T-cell (primary cell): ENCODE results near the gene TBC1D14. TPM values are rescaled to one million over a fixed set of nuclear protein-coding genes. Genes with fewer than 3 reads are reported as not detected.

ENCODE experiments used
- ATAC-seq, 4 experiments: fragments of 200-7000 bp in 3 of 4; fragments of 150-1000 bp in 1 of 4; cut with Tn5 transposase; replicated peaks in 1 of 4; 1 replicate in 3 of 4; 2 replicates in 1 of 4; pipeline ENCODE4 v1.10.0; 2021; ENCODE audit warnings: moderate library complexity in 3 of 4, mild to moderate bottlenecking in 2 of 4, moderate number of reproducible peaks in 1 of 4
- CTCF ChIA-PET, 2 donors: fragments of 300-600 bp; sonication (Branson Sonifier 250); formaldehyde crosslinking; loops; one replicate each; lab custom pipeline; 2022; ENCODE audit warnings: antibody characterized with exemption in 2 of 2; lab: Charles Lee
- POLR2A ChIA-PET, 2 donors: fragments of 300-600 bp; sonication (Branson Sonifier 250); formaldehyde crosslinking; loops; one replicate each; lab custom pipeline; 2022; ENCODE audit warnings: antibody characterized with exemption in 2 of 2; lab: Charles Lee
- DNase-seq, 35 experiments: peaks; one replicate each; pipeline versions ENCODE4 v3.0.0 to v3.0.0-alpha.2; 2013 to 2023
- H3K27ac ChIP-seq: one replicate; pipeline ENCODE4 v1.5.1; 2013; ENCODE audit warnings: low read length
- H3K27me3 ChIP-seq, 2 experiments: replicated peaks in 1 of 2; 1 replicate in 1 of 2; 2 replicates in 1 of 2; pipeline versions ENCODE4 v1.6.1 to v1.7.0; 2013; ENCODE audit warnings: low read length in 1 of 2, mixed read lengths in 1 of 2; ENCODE audit not compliant: control insufficient read depth in 2 of 2, insufficient read depth in 2 of 2; ENCODE audit errors: extremely low read depth in 1 of 2
- H3K36me3 ChIP-seq, 2 donors: 1 replicate in 1 of 2; 2 replicates in 1 of 2; pipeline versions ENCODE4 v1.6.1 to v1.7.0; 2013; ENCODE audit warnings: low read length in 1 of 2; ENCODE audit not compliant: control insufficient read depth in 2 of 2, insufficient read depth in 1 of 2; ENCODE audit errors: extremely low read depth in 1 of 2
- H3K4me1 ChIP-seq, 2 experiments: 1 replicate in 1 of 2; 2 replicates in 1 of 2; pipeline versions ENCODE4 v1.6.1 to v1.7.0; 2013; ENCODE audit warnings: low read length in 2 of 2, mixed read lengths in 1 of 2; ENCODE audit not compliant: insufficient read depth in 2 of 2, control insufficient read depth in 1 of 2; ENCODE audit errors: extremely low read depth in 1 of 2
- H3K4me3 ChIP-seq, 2 donors: 1 replicate in 1 of 2; 2 replicates in 1 of 2; pipeline versions ENCODE4 v1.5.1 to v1.7.0; 2013; ENCODE audit warnings: mild to moderate bottlenecking in 2 of 2, low read length in 1 of 2, moderate library complexity in 1 of 2; ENCODE audit not compliant: control insufficient read depth in 1 of 2; ENCODE audit errors: extremely low read depth in 1 of 2
- H3K9me3 ChIP-seq: 2 replicates; pipeline ENCODE4 v1.7.0; 2013
- H3K27ac Mint-ChIP-seq, 2 donors: one replicate each; pipeline ENCODE4 v1.8.0; 2020 to 2021; ENCODE audit warnings: mild to moderate bottlenecking in 2 of 2, mixed read lengths in 2 of 2
- H3K27me3 Mint-ChIP-seq, 2 donors: one replicate each; pipeline ENCODE4 v1.8.0; 2021 to 2022; ENCODE audit warnings: mixed read lengths in 2 of 2
- H3K36me3 Mint-ChIP-seq: one replicate; pipeline ENCODE4 v1.8.0; 2021; ENCODE audit warnings: mixed read lengths
- H3K4me1 Mint-ChIP-seq, 3 donors: one replicate each; pipeline ENCODE4 v1.8.0; 2020 to 2022; ENCODE audit warnings: mixed read lengths in 3 of 3, mild to moderate bottlenecking in 1 of 3
- H3K4me3 Mint-ChIP-seq, 3 donors: one replicate each; pipeline ENCODE4 v1.8.0; 2020 to 2022; ENCODE audit warnings: mild to moderate bottlenecking in 3 of 3, mixed read lengths in 3 of 3, moderate library complexity in 3 of 3
- H3K9me3 Mint-ChIP-seq, 3 donors: one replicate each; pipeline ENCODE4 v1.8.0; 2020 to 2022; ENCODE audit warnings: mixed read lengths in 3 of 3
- WGBS: methylation state at CpG from one replicate; pipeline ENCODE4 v1.1.5; 2013; ENCODE audit warnings: missing lambda C conversion rate; ENCODE audit not compliant: insufficient coverage; 5-methylcytosine and 5-hydroxymethylcytosine counted together
- total RNA-seq, 35 experiments: library from RNA in 6 of 35; stranded (reverse) in 6 of 35; fragments of 120-200 nt in 1 of 35; gene quantifications; one replicate each; pipeline versions ENCODE4 v1.2.1 to v1.2.4 and lab custom pipeline; 2013 to 2026

Gene TBC1D14
- total RNA-seq, 5 donors from 2014 or later (not counting 1 experiment from before 2014, with no cell fraction given) = 44.2 to 73.8 (median 62.3) TPM

DNA sequence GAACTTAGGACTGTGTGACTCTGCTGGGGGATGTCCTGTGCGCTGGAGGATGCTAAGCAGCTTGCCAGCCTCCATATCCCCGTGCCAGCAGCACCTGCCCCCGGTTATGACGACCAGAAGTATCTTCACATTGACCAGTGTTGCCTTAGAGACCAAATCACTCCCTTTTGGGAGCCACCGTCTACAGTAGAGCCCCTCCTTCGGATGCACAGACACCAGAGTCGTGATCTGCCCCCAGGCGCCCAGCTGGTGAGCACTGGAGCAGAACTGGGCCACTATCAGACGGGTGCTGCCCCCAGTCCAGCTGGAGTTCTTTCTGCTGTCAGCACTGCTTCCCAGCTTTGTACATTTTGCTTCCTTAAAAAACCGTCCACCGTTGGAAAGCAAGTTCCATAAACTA, 103.5 kb downstream of the TBC1D14 start:
- H3K4me3 ChIP-seq = no peak overlapping the region
- DNase-seq = no peak
- H3K27ac ChIP-seq = no peak overlapping the region
- ATAC-seq = no peak
- H3K4me1 Mint-ChIP-seq = peaks cover 0 to 5% (median 0%) of the 10 kb centered on the region in 3 donors
- no peaks in the 10 kb centered on the region for H3K9me3 Mint-ChIP-seq
- no peaks in the 10 kb centered on the region for H3K27me3 Mint-ChIP-seq
- ChIA-PET POLR2A (interaction anchor here in 1 of 2 donors (0.6 kb wide), 1 partner anchor 356 kb away, joined by 3 read pairs; no protein-coding TSS in a partner anchor), CTCF (no interaction called here)
- peaks cover 32 to 79% of the 10 kb centered on the region in 2 donors for H3K36me3 ChIP-seq
- H3K27ac Mint-ChIP-seq = no peak overlapping the region
- H3K36me3 Mint-ChIP-seq = peaks cover 57% of the 10 kb centered on the region
- H3K9me3 ChIP-seq = no peaks in the 10 kb centered on the region
- no peaks in the 10 kb centered on the region for H3K27me3 ChIP-seq
- no peak overlapping the region for H3K4me3 Mint-ChIP-seq
- H3K4me1 ChIP-seq = no peaks in the 10 kb centered on the region
- WGBS = 95% methylated on average over 11 of the region's 11 CpGs

DNA sequence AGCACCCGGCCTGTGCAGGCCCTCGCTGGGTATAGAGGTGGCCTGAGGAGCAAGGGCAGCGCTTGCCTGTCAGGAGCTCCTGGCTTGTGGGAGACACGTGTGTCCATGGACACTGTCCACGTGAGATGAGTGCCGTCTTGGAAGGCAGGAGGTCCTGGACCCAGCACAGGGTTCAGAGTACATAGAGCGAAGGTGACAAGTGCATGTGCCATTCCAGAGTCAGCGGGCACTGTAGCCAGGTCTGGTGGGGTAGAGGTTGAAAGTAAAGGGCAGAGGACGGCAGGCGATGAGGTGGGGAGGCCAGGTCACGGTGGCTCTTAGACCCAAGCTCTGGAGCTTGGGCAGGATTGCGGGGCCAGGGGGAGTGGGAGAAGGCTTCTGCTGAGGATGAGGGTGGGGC, 105.2 kb downstream of the TBC1D14 start:
- Histone ChIP-seq H3K27me3 (no peaks in the 10 kb centered on the region), H3K4me1 (no peaks in the 10 kb centered on the region), H3K36me3 (peaks cover 34 to 79% of the 10 kb centered on the region in 2 donors), H3K27ac (no peak overlapping the region), H3K4me3 (no peak overlapping the region), H3K9me3 (no peaks in the 10 kb centered on the region)
- POLR2A ChIA-PET = no interaction called here
- ATAC-seq = no peak
- Mint-ChIP-seq H3K4me3 (no peak overlapping the region), H3K36me3 (peaks cover 49% of the 10 kb centered on the region), H3K4me1 (peaks cover 0 to 5% (median 0%) of the 10 kb centered on the region in 3 donors), H3K27me3 (no peaks in the 10 kb centered on the region), H3K9me3 (no peaks in the 10 kb centered on the region), H3K27ac (no peak overlapping the region)
- 97% methylated on average over 12 of the region's 12 CpGs for WGBS
- no peak for DNase-seq
- CTCF ChIA-PET = interaction anchor here in 1 of 2 donors (0.6 to 1.1 kb wide), 2 partner anchors 41 to 869 kb away, joined by 3 to 9 read pairs; no protein-coding TSS in a partner anchor

DNA sequence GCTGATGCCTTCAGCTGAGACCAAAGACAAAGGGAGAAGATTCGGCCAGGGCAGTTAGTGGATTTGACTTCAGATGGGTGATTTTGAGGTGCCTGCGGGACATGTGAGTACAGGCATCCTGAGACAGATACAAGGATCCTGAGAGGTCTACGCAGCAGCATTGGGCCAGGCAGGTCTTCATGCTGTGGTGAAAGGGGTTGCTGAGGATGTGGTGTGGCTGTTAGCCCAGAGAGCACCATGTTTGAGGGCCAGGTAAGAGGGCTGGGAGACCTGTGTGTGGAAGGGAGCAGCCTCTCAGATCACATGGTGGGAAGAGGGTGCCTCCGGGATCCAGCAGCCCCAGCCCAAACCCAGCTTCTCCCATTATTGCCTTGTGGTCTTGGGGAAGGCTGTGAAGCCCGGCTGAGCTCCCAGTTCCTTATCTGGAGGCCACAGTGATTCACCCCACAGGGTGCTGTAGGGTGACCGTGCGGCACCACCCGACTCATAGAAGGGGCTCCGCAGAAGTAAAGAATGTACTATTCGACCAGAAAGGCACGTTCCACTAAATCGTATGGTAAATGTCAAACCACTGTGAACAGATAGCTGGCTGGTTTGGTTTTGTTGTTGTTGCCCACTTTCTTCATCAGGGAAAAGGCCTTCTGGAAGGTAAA, 105.9 kb downstream of the TBC1D14 start:
- H3K9me3 ChIP-seq = no peaks in the 10 kb centered on the region
- Mint-ChIP-seq H3K27ac (no peak overlapping the region), H3K4me1 (peaks cover 0 to 5% (median 0%) of the 10 kb centered on the region in 3 donors), H3K27me3 (no peaks in the 10 kb centered on the region), H3K4me3 (no peak overlapping the region), H3K9me3 (no peaks in the 10 kb centered on the region), H3K36me3 (peaks cover 44% of the 10 kb centered on the region)
- no peak for DNase-seq
- ChIA-PET POLR2A (no interaction called here), CTCF (interaction anchor here in 1 of 2 donors (0.6 to 1.1 kb wide), 2 partner anchors 41 to 870 kb away, joined by 3 to 9 read pairs; no protein-coding TSS in a partner anchor)
- no peak for ATAC-seq
- peaks cover 34 to 76% of the 10 kb centered on the region in 2 donors for H3K36me3 ChIP-seq
- H3K4me1 ChIP-seq = no peaks in the 10 kb centered on the region
- 96% methylated on average over 11 of the region's 12 CpGs for WGBS
- no peaks in the 10 kb centered on the region for H3K27me3 ChIP-seq
- no peak overlapping the region for H3K27ac ChIP-seq
- no peak overlapping the region for H3K4me3 ChIP-seq

DNA sequence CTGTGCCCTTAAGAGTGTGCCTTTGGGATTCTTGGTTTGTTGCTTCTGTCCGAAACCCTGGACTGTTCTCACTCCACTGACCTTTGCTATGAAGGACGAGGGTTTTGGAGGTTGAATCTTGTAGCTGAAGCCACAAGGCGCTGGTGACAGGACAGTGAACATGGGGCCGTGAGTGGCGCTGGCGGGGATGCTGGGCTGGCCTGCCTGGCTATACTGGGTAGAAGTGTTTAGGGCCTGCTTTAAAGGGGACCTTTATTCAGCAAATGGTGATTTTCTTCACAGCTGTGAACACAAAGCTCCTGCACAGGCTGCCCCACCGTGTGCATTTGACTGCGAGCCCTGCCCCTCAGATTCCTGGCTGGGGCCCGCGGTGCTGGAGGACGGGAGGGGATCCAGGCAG, 106.5 kb downstream of the TBC1D14 start:
- Histone ChIP-seq H3K4me3 (no peak overlapping the region), H3K27ac (no peak overlapping the region), H3K9me3 (no peaks in the 10 kb centered on the region), H3K4me1 (no peaks in the 10 kb centered on the region), H3K36me3 (peaks cover 28 to 76% of the 10 kb centered on the region in 2 donors), H3K27me3 (no peaks in the 10 kb centered on the region)
- no peaks in the 10 kb centered on the region for H3K27me3 Mint-ChIP-seq
- H3K9me3 Mint-ChIP-seq = no peaks in the 10 kb centered on the region
- DNase-seq (no peak), ATAC-seq (no peak)
- H3K4me1 Mint-ChIP-seq = peaks cover 0 to 5% (median 0%) of the 10 kb centered on the region in 3 donors
- H3K27ac Mint-ChIP-seq = no peak overlapping the region
- H3K4me3 Mint-ChIP-seq = no peak overlapping the region
- WGBS = 69% methylated on average over 4 of the region's 11 CpGs
- peaks cover 44% of the 10 kb centered on the region for H3K36me3 Mint-ChIP-seq
- CTCF ChIA-PET = no interaction called here
- POLR2A ChIA-PET = no interaction called here

DNA sequence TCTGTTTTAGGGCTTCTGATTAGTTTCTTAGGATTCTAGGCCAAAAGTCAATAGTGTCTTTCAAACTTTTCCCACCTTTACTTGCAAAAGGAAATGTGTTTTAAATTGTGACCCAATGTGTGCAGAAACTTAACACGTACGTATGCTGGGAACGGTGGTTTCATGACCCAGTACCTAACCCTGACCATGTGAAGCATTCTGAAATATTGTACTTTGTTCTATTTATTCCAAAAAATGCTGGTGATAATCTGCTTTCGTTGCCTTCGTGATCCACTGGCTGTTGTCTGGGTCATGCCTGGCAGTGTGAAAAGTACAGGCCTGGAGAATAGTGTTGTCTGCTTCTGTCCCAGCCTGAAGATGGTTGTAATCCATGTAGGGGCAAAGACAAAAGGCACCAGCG, 106.9 kb downstream of the TBC1D14 start:
- Histone ChIP-seq H3K27ac (no peak overlapping the region), H3K4me1 (no peaks in the 10 kb centered on the region), H3K27me3 (no peaks in the 10 kb centered on the region), H3K4me3 (no peak overlapping the region), H3K36me3 (peaks cover 28 to 76% of the 10 kb centered on the region in 2 donors), H3K9me3 (no peaks in the 10 kb centered on the region)
- no peaks in the 10 kb centered on the region for H3K27me3 Mint-ChIP-seq
- H3K36me3 Mint-ChIP-seq = peaks cover 45% of the 10 kb centered on the region
- ChIA-PET CTCF (no interaction called here), POLR2A (no interaction called here)
- no peak overlapping the region for H3K27ac Mint-ChIP-seq
- H3K9me3 Mint-ChIP-seq = no peaks in the 10 kb centered on the region
- no peak overlapping the region for H3K4me3 Mint-ChIP-seq
- no peak for DNase-seq
- peaks cover 0 to 5% (median 0%) of the 10 kb centered on the region in 3 donors for H3K4me1 Mint-ChIP-seq
- ATAC-seq = no peak
- 94% methylated on average over 2 of the region's 6 CpGs for WGBS

- no peak overlapping the region for H3K27ac ChIP-seq
- CTCF ChIA-PET = no interaction called here
- ATAC-seq (no peak), DNase-seq (no peak)
- H3K4me1 Mint-ChIP-seq = peaks cover 0 to 5% (median 0%) of the 10 kb centered on the region in 3 donors
- 98% methylated on average over 5 of the region's 6 CpGs for WGBS
- no peak overlapping the region for H3K27ac Mint-ChIP-seq
- H3K9me3 Mint-ChIP-seq = no peaks in the 10 kb centered on the region
- no peaks in the 10 kb centered on the region for H3K9me3 ChIP-seq
- no peak overlapping the region for H3K4me3 Mint-ChIP-seq
- H3K36me3 ChIP-seq = peaks cover 28 to 80% of the 10 kb centered on the region in 2 donors
- H3K4me3 ChIP-seq = no peak overlapping the region
- H3K36me3 Mint-ChIP-seq = peaks cover 52% of the 10 kb centered on the region
- no peaks in the 10 kb centered on the region for H3K4me1 ChIP-seq
- POLR2A ChIA-PET = interaction anchor here in 1 of 2 donors (0.6 kb wide), 1 partner anchor 23 kb away, joined by 3 read pairs; no protein-coding TSS in a partner anchor
- H3K27me3 ChIP-seq = no peaks in the 10 kb centered on the region
- H3K27me3 Mint-ChIP-seq = no peaks in the 10 kb centered on the region
Observed at GRCh38 chr4:7017446-7018048, 107.9 kb downstream of the TBC1D14 start.
